Choroid plexus epithelial cell (primary cell): ENCODE measurements around the gene SRRM2.

Experiments
- DNase-seq: peaks from one replicate; pipeline ENCODE4 v3.0.0-alpha.2; 2010; ENCODE audit warnings: low read depth
- H3K4me3 ChIP-seq: 2 replicates; pipeline ENCODE4 v1.5.1; 2011; ENCODE audit warnings: low read depth, mild to moderate bottlenecking, control low read depth, low read length, moderate library complexity
- CTCF ChIP-seq: conservative IDR thresholded peaks from 2 replicates; pipeline ENCODE4 v1.5.1; 2011; ENCODE audit warnings: low read depth, mild to moderate bottlenecking, control low read depth, inconsistent platforms, low read length, moderate library complexity

The SRRM2 gene

GRCh38 chr16:2769100-2769529, 16.7 kb downstream of the SRRM2 start:
- DNase-seq: no peak
- no peak overlapping the region for H3K4me3 ChIP-seq
- TF ChIP-seq CTCF: no peak

- DNase-seq: no peak
- H3K4me3 ChIP-seq: no peak overlapping the region
- no peak for TF ChIP-seq CTCF
Measured at GRCh38 chr16:2769675-2770056, 17.2 kb downstream of the SRRM2 start.

- no peak overlapping the region for H3K4me3 ChIP-seq
- no peak for TF ChIP-seq CTCF
- DNase-seq: no peak
Measured at GRCh38 chr16:2770057-2770951, 17.9 kb downstream of the SRRM2 start.

GRCh38 chr16:2771496-2772402, 19.3 kb downstream of the SRRM2 start:
- no peak overlapping the region for H3K4me3 ChIP-seq
- TF ChIP-seq CTCF: no peak
- no peak for DNase-seq

- DNase-seq: no peak
- no peak for TF ChIP-seq CTCF
- no peak overlapping the region for H3K4me3 ChIP-seq
Measured at GRCh38 chr16:2773188-2773968, 20.9 kb downstream of the SRRM2 start.

GRCh38 chr16:2774161-2774891, 21.9 kb downstream of the SRRM2 start:
- DNase-seq: peak; percentile 27

More at GRCh38 chr16:2774161-2774891, 21.9 kb downstream of the SRRM2 start:
- H3K4me3 ChIP-seq: no peak overlapping the region
- TF ChIP-seq CTCF: no peak
